ENCODE data around the gene MCEMP1. TPM values are rescaled to one million over a fixed set of nuclear protein-coding genes. Genes with fewer than 3 reads are reported as not detected.

MCEMP1 gene
- total RNA-seq, 1 donor from 2014 or later, result 0.18 TPM

GRCh38 chr19:7670150-7670783, 6.6 kb upstream of the MCEMP1 start:
- ATAC-seq (no peak), DNase-seq (ENCODE audit: low spot score) (no peak)

GRCh38 chr19:7670790-7671189, 6.1 kb upstream of the MCEMP1 start:
- DNase-seq (ENCODE audit: low spot score), result no peak
- no peak for ATAC-seq

GRCh38 chr19:7672522-7672921, 4.4 kb upstream of the MCEMP1 start:
- DNase-seq (ENCODE audit: low spot score) (no peak), ATAC-seq (no peak)

- DNase-seq (ENCODE audit: low spot score) (peak; percentile 59), ATAC-seq (peak; percentile 83)
These were observed 2.6 kb upstream of the MCEMP1 start for GRCh38 chr19:7674010-7675005.

GRCh38 chr19:7676376-7676775, 514 bp upstream of the MCEMP1 start:
- no peak for ATAC-seq
- DNase-seq (ENCODE audit: low spot score), result no peak

GRCh38 chr19:7677669-7678311, 900 bp downstream of the MCEMP1 start:
- DNase-seq (ENCODE audit: low spot score) (no peak), ATAC-seq (no peak)

- peak; percentile 41 for ATAC-seq
- DNase-seq (ENCODE audit: low spot score), result no peak
These were observed 2.3 kb downstream of the MCEMP1 start for GRCh38 chr19:7678971-7679751.

GRCh38 chr19:7679771-7680605, 3.1 kb downstream of the MCEMP1 start:
- DNase-seq (ENCODE audit: low spot score) (no peak), ATAC-seq (no peak)

GRCh38 chr19:7680606-7681339, 3.9 kb downstream of the MCEMP1 start, which contains the start of gene TRAPPC5:
Gene TRAPPC5 (plus strand): TSS chr19:7680833. CDS start chr19:7682254, 1,421 bp downstream.
- ATAC-seq (peak; percentile 94), DNase-seq (ENCODE audit: low spot score) (peak; percentile 89)

- peak; percentile 70 for ATAC-seq
- peak; percentile 78 for DNase-seq (ENCODE audit: low spot score)
These were observed 4.7 kb downstream of the MCEMP1 start for GRCh38 chr19:7681340-7682174.

GRCh38 chr19:7682175-7682855, 5.4 kb downstream of the MCEMP1 start:
- ATAC-seq (no peak), DNase-seq (ENCODE audit: low spot score) (no peak)

GRCh38 chr19:7685546-7686445, 8.9 kb downstream of the MCEMP1 start:
- ATAC-seq, result no peak
- DNase-seq (ENCODE audit: low spot score), result no peak

GRCh38 chr19:7687177-7687576, 10.3 kb downstream of the MCEMP1 start:
- DNase-seq (ENCODE audit: low spot score), result no peak
- no peak for ATAC-seq

- no peak for ATAC-seq
- no peak for DNase-seq (ENCODE audit: low spot score)
These were observed 12.3 kb downstream of the MCEMP1 start for GRCh38 chr19:7689165-7689564.

- no peak for ATAC-seq
- DNase-seq (ENCODE audit: low spot score), result no peak
These were observed 13.9 kb downstream of the MCEMP1 start for GRCh38 chr19:7690779-7691258.

- DNase-seq (ENCODE audit: low spot score), result no peak
- ATAC-seq, result no peak
These were observed 14.6 kb downstream of the MCEMP1 start for GRCh38 chr19:7691497-7691896.

Data from left lobe of liver (tissue), 2 donors.